DMS153 treated with DMSO at 0.1 percent for 48 hours (cell line): ENCODE measurements around the gene GRAMD2B.
"Not testable (repeated sequence)": the region's sequence is repeated elsewhere in the genome, so short reads cannot be mapped to it uniquely, and the experiment has no call there.

Experiments
- DNase-seq: peaks from one replicate; lab custom pipeline; 2025; ENCODE audit not compliant: unreplicated experiment; lab: John Stamatoyannopoulos, UW

Gene GRAMD2B

GRCh38 chr5:126448720-126449119 lies 25.5 kb downstream of the GRAMD2B start:
- DNase-seq: no peak

GRCh38 chr5:126449751-126450271 lies 26.6 kb downstream of the GRAMD2B start:
- no peak for DNase-seq

- no peak for DNase-seq
These were observed 27.1 kb downstream of the GRAMD2B start for GRCh38 chr5:126450346-126450745.

GRCh38 chr5:126450907-126451306 lies 27.7 kb downstream of the GRAMD2B start:
- no peak for DNase-seq

GRCh38 chr5:126452477-126452876 lies 29.3 kb downstream of the GRAMD2B start:
- DNase-seq: no peak

- no peak for DNase-seq
These were observed 30.9 kb downstream of the GRAMD2B start for GRCh38 chr5:126454081-126454480.

GRCh38 chr5:126454535-126454934 lies 31.3 kb downstream of the GRAMD2B start:
- DNase-seq: no peak

- DNase-seq: no peak
These were observed 32.1 kb downstream of the GRAMD2B start for GRCh38 chr5:126455264-126455663.

GRCh38 chr5:126455728-126456127 lies 32.5 kb downstream of the GRAMD2B start:
- no peak for DNase-seq

- DNase-seq: no peak
These were observed 33.1 kb downstream of the GRAMD2B start for GRCh38 chr5:126456217-126456820.

- DNase-seq: no peak
These were observed 37.2 kb downstream of the GRAMD2B start for GRCh38 chr5:126460459-126460858.

GRCh38 chr5:126460977-126461376 lies 37.8 kb downstream of the GRAMD2B start:
- DNase-seq: no peak

GRCh38 chr5:126461838-126462237 lies 38.6 kb downstream of the GRAMD2B start:
- DNase-seq: no peak

- no peak for DNase-seq
These were observed 39.2 kb downstream of the GRAMD2B start for GRCh38 chr5:126462239-126463014.

- no peak for DNase-seq
These were observed 40.8 kb downstream of the GRAMD2B start for GRCh38 chr5:126464016-126464415.

- peak; percentile 25 for DNase-seq
These were observed 41.8 kb downstream of the GRAMD2B start for GRCh38 chr5:126464959-126465358.

GRCh38 chr5:126468091-126468490 lies 44.9 kb downstream of the GRAMD2B start:
- no peak for DNase-seq

- DNase-seq: no peak
These were observed 46.5 kb downstream of the GRAMD2B start for GRCh38 chr5:126469536-126470316.

- not testable (repeated sequence) for DNase-seq
These were observed 47.3 kb downstream of the GRAMD2B start for GRCh38 chr5:126470529-126470928.

- no peak for DNase-seq
These were observed 48.0 kb downstream of the GRAMD2B start for GRCh38 chr5:126471247-126471646.

GRCh38 chr5:126471875-126472537 lies 48.8 kb downstream of the GRAMD2B start:
- DNase-seq: no peak
